Measurements from ENCODE around the gene TBC1D4.
"Not testable (repeated sequence)": the region's sequence is repeated elsewhere in the genome, so short reads cannot be mapped to it uniquely, and the experiment has no call there.

The TBC1D4 gene

DNA sequence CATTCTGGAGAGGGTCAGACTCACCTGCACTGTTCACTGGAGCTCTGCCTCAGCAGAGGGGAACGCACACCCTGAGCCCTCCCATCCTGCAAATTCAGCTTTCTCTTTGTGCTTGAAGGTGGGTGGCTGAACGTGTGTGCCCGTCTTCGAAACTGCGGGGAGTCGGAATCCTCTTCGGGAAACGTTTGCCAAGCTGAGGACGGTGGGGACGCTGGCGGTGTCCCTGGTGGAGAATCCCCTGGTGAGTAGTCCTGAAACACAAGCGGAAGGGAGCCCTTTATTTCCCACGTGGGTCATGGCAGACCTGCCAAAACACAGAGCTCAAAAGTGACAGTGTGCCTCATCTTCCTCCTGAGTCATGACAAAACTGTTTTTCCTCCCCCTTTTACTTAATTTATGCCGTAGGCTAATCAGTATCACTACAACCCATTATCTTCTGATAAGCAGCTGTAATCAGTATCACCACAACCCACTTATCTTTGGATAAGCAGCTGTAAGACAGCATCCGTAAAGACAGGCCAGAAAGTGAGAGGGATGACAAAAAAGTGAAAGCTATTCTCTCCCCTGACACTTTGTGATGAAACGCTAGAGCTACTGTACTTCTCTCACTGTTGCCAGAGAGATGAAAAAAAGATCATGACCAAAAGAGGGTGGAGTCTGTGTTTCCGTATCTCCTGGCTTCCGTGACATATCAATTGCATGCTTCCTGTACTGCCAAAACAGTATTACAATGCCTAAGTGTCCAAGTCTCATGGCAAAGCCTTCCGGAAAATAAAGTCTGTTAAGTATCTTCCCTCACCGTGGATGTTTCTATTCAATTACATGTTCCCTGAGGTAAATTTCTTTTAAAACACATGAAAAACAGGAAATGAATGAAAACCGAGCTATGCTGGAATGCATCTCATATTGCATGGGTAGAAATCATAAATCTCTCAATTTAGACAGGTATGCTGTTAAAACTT lies 155.5 kb downstream of the TBC1D4 start:
- DNase-seq (ENCODE audit: low read depth in 2 of 2), result peak in 1 of 2 donors; percentile 19

DNA sequence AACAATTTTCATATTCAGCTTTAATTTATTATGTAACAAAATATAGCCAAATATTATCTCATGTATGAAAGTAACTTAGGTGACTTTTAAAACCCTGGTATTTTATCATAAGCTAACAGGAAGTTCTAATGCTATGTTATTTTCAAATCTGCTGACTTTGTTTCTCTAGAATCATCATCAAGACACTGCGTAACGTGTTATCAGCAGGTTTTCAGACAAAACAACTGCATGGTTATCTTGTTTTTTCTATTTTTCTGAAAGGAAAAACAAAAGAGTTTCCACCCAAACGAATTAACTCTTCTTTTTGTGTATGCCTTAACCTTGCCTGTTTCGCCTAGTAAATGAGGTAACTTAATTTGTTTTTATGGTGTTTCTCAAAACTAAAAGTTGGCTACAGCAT lies 156.3 kb downstream of the TBC1D4 start:
- DNase-seq (ENCODE audit: low read depth in 2 of 2), result no peak

DNA sequence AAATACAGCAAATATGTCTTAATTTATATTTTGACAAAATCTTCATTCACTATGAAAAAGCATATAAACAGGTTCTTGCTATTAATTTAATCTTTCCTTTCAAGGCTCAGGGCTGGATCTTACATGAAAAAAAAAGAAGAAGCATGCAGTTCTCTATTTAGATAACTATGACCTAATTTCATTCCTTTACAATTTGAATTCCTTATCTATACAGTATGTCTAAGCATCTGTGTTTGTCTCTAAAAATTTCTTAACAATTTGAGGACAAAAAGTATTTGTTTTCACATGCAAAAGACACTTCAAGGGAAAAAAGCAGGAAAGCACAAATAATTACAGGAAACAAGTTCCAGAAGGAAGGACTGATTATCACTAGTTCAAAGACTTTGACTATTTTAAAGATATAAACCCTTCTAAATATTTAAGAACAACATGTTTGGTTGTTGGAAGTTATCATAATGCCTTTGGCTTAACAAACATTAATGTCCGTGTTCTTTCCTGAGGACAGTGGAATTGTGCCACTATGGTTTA lies 157.5 kb downstream of the TBC1D4 start:
- DNase-seq (ENCODE audit: low read depth in 2 of 2), result no peak

DNA sequence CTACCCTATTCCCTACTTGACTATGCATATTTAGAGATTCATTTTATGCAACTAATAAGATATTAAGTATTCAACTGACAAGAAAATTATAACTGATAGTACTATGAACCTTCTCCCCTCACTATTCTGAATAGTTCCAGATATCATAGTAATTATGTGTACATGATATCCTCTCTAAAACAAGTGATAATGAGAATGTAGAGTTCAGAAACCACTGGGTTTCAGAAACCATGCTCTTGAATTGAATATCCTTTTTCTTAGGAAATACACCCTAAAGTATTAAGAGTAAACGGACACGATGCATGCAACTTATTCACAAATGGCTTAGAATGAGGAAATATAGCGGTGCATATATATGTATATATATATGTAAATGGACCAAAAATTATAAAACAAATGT lies 160.9 kb downstream of the TBC1D4 start:
- no peak for DNase-seq (ENCODE audit: low read depth in 2 of 2)

DNA sequence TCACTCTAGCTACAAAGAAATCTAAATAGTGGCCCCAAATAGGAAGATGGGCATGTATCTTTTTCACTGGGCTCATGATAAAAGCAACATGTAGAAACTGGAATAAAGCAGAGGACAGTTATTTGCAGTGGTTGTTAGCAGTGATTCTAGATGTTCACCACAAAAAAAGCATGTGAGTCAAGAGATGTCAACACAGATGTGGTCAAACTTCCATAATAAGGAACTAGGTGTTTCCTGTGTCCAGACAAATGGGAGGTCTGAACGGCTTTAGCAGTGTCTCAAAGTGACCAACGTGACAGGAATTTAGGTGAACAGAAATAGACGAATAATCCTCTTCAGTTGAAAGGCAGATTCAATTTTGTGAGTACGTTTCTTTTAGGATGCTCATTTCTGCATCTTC lies 162.7 kb downstream of the TBC1D4 start:
- DNase-seq (ENCODE audit: low read depth in 2 of 2), result no peak

DNA sequence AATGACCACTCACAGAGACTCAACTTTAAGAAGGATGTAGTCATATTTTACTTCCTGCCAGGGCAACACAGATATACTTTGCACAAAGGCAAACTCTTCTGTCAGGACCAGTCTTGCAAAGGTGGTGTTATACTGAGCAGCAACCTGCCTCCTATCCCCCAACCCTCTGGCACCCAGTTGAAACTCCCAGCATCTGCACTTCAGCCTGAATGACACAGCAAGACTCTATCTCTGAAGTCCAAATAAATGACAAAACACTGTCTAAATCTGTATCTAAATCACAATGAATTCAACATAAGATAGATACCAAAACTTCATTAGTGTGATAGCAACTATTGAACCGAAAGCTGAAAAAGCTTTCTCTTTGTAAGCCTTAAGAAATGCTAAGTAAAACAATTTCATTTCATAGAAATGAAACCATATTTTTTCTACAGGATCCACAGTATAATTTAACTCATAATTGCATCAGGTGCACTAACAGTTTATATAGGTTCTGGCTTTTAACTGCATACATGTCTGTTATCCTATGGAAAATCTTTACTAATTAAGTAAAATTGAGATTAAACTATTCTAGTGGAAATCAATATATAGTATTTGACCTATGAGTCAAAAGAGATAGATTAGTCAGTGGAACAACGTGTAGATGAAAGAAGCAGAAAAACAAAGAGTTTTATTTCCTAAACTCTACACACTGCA lies 163.7 kb downstream of the TBC1D4 start:
- no peak for DNase-seq (ENCODE audit: low read depth in 2 of 2)

DNA sequence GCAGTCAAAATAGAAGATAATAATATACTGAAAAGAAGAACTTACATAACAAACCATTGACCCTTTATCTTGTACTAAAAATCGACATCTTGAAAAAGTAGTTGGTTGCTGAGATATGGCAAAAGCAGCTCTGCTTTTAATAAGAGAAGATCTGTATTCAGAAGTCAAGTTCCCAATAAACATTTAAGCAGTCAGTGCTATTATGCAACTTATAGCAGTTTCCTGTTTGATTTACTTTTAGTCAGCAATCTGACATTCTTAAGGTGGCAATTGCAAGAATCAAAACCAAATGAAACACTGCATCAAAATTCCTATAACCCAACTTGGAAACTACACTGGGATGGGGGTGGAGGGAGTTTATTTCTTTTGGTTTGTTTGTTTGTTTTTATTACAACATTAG lies 165.5 kb downstream of the TBC1D4 start:
- DNase-seq (ENCODE audit: low read depth in 2 of 2), result no peak

DNA sequence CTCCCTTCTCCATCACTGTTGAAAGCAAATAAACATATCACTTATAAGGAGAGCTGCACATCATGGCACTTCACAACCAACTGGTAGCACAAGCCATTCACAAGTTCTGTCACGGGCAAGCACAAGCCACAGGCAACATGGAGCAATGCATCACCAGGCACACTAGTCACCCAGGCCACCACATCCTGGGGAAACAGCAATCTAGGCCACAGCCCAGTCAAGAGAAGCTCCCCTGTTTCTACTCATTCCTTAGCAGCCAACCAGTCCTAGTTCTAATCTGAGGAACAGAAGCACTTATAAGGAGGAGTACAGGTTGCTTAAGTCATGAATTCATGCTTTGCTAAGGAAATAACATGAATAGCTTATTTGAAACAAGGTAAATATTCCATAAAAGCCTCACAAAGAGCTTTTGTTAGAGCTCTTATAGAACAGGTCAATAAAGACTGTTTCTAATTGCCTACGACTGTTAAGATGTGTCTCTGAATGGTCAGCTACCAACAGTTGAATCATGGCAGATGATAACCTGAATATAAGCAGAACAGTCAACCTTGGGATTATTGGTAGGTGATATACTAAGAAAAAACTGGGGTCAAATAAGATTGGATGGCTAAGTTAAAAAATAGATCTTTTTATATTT lies 169.0 kb downstream of the TBC1D4 start:
- DNase-seq (ENCODE audit: low read depth in 2 of 2), result no peak

DNA sequence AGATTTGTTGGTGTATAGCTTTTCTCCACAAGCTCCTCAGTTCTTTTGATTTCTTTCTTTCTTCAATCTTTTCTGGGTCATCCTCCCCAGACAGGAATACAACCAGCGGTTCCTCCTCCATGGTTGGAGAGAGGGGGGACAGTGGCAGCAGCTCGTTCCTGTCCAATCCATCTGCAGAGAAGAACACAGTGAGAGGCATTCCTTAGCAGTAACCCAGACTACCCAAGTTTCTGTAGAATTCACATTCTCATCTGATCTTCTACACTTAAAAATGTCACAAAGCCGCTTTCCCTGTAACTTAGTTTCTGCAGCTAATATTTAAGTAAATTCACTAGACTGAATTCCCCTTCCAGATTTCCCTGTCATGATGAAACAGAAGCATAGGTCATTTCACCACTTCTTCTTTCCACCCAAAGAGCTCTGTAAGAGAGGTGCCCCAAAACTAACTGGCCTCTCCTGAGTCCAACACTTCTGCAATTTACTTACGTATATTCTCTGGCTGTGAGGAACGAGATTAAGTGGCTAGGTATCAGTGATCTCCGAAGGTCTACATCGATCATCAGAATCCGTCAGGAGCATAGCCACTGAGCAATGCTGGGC lies 171.9 kb downstream of the TBC1D4 start:
- DNase-seq (ENCODE audit: low read depth in 2 of 2), result no peak

DNA sequence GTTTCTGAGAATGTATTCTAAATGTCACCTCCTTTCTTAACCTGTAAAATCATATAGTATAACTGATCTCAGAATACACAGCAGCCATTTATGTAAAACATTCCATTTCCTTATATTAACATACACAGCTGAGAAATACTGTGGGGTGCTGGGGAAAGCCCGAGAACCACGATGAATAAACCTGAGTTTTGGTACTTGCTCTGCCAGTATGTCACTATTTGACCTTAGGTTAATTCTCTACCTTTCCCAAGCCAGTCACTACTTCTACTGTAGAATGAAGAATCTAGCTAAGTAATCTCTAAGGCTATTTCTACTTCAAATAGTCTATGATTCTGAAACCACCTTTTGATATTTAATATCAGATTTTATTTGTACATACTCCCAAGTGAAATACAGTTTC lies 173.7 kb downstream of the TBC1D4 start:
- no peak for DNase-seq (ENCODE audit: low read depth in 2 of 2)

DNA sequence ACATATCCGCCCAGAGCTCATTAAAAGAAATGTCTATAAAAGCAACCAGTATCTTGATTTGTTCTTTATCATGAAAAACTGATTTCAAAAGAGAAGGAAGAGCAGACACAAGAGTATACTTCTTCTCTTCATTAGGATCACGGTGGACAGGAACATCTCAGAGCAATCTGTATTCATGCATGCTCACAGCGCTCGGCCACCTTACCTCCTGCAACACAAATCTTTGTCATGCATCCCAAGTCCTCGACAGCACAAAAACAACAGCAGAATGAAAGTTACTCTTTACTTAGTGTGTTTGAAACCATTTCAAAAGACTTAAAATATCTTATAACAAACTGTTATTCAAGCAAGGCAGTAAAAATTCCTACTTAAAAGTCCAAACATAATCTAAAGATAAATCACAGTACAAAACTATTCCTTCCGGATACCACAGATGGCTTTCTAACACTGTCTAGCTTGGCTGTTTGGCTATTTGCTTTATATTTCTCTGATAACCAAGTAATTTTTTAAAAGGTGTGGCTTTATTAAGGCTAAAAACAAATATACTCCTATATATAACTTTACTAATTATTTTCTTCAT lies 174.5 kb downstream of the TBC1D4 start:
- no peak for DNase-seq (ENCODE audit: low read depth in 2 of 2)

DNA sequence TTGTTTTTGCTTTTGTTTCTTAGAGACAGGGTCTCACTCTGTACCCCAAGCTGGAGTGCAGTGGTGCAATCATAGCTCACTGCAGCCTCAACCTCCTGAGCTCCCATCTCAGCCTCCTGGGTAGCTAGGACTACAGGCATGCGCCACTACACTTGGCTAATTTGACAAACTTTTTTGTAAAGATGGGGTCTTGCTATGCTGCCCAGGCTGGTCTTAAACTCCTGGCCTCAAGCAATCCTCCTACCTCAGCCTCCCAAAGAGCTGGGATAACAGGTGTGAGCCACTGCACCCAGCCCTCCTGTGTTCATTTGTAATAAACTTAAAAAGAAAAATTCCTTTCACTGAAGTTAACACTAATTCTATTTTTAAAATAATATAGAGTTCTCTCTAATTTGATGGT lies 175.0 kb downstream of the TBC1D4 start:
- DNase-seq (ENCODE audit: low read depth in 2 of 2), result not testable (repeated sequence)

DNA sequence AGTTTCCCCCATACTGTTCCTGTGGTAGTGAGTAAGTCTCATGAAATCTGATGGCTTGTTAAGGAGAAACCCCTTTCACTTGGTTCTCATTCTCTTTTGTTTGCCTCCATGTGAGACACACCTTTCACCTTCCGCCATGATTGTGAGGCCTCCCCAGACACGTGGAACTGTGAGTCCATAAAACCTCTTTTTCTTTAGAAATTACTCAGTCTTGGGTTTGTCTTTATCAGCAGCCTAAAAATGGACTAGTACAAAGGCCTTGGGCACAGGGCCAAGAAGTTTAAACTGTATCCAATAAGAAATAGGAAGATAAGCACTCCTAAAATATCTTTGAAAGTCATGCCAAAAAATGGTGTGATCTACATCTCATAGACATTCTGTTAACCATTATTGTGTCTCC lies 176.9 kb downstream of the TBC1D4 start:
- no peak for DNase-seq (ENCODE audit: low read depth in 2 of 2)

DNA sequence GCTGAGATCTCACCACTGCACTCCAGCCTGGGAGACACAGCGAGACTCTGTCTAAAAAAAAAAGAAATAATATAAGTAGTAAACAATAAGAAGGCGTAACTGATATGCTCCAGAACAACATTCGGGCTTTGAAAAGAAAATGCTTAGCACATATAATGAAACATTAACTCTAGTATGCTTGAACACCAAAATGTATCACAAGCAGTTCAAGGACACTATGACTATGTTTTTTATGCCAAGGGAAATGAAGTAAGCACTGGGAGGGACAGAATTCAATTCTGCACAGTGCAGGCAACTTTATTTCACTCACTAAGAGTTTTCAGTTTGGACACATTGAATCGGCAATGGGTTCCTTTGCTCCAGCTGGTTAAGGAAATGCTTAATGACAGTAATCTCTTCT lies 178.7 kb downstream of the TBC1D4 start:
- DNase-seq (ENCODE audit: low read depth in 2 of 2), result no peak

DNA sequence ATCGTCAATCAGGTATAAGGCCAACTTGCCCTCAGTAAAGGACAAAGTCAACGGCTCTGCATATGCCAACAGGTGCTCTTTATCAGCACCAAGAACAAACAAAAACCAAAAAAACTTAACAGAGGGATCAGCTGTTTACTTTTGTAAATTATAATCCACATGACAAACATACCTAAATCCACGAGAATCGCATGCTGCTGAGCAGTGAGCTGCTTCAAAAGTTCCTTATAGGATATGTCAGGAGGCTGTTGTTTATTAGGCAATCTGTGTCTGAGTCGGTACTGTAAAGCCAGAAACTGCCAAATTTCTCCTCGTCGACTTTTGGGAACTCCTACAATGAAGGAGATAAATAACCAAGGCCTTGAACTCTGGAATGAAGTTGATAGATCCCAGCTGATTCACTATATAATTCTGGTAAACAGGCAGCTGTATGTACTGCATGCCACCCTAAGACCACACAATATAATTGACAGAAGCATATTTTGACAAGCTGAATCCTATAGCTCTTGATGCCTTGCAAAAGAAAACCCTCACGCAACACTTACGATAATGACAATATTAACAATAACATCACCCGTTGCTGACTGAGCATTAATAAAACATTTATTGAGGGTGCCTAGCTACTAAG lies 179.8 kb downstream of the TBC1D4 start:
- no peak for DNase-seq (ENCODE audit: low read depth in 2 of 2)

DNA sequence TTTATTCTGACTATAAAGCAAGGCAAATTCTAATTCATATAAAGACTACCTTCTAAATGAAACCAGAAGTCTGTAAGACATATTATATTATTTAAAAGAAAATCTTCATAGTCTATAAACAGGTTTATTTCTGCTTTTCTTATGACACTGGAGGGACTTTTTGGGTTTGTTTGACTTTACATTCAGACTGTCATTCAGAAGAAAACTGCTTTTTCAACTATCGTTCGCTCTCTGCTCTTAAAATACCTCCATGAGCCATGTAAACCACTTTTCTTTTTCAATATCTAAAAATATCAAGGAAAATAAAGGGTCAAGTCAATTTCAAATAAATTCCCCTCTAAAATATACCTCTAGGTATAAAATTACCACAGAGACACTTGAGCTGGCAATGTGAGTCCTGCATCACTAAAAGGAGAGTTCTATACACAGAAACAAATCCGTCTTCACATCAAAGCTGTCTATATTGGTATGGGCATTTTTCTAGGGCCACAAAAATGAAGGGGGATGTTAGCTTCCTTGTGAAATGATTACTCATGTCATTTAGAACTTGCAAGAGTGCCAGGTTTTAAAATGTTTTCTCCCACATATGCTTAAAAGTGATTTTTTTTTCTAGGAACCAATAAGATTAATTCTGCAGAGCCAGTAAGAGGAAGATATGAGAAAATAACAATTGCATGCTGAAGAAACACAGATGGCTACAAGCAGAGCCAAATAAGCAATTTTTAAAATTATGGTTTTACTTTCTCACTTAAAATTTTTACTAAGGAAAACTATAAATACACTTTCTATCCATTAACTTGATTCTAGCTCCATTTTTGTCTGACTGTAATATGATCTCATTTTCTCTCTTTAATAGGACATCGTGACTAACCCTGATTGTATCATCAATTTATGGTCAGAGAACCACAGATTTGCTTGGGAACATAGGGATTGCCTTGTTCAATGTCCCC lies 181.8 kb downstream of the TBC1D4 start:
- no peak for DNase-seq (ENCODE audit: low read depth in 2 of 2)

DNA sequence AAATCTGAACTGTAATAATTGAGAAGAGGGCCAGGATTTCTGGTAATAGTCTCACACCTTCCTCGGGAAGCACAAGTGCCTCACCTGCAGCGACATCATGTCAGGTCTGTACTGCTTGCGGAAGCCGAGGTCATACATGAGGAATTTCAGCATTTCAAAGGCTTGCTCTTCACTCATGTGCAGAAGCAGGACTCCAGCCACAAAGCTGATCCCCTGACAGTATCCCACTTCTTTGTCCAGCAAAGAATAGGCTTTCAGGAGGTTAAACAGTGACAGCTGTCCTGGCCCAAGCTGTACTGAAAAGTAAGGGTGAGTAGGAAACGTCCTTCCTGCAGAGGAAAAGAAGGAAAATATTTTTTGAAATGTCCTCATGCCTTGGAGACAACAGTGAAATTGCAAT lies 182.7 kb downstream of the TBC1D4 start:
- no peak for DNase-seq (ENCODE audit: low read depth in 2 of 2)

DNA sequence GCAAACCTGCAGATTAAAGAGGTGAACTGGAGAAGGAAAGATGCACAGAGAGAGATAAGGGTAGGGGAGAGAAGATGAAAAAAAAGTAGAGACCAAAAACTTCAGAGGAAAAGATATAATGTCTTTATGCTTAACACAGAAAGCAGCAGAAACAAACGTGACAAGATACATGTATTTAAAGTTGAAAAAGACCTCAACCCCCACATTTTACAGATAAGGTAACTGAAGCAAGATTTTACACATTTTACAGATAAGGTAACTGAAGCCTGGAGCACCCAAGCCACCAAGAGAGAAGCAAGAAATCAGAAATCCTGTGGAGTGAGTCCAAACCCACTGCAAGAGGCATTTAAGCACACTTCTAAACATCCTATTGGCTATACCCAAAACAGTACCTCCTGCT lies 185.3 kb downstream of the TBC1D4 start:
- no peak for DNase-seq (ENCODE audit: low read depth in 2 of 2)

DNA sequence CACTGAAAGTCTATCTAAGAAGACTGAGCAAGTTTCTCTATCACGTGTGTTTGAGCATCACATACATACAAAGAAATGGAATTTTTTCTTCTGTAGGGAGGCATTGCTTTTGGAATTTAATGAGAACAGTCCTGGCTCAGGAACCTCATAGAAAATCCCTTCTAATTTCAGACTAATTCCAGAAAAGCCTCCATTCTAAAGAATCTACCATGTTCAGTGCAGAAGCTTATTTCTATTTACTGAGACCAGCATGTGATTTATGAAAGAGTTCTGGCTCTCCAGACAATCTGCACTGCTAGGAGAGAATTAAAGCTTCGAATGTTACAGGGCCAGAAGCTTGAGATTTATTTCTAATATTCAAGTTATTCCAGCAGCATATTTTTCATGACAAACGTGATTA lies 186.8 kb downstream of the TBC1D4 start:
- DNase-seq (ENCODE audit: low read depth in 2 of 2), result no peak

DNA sequence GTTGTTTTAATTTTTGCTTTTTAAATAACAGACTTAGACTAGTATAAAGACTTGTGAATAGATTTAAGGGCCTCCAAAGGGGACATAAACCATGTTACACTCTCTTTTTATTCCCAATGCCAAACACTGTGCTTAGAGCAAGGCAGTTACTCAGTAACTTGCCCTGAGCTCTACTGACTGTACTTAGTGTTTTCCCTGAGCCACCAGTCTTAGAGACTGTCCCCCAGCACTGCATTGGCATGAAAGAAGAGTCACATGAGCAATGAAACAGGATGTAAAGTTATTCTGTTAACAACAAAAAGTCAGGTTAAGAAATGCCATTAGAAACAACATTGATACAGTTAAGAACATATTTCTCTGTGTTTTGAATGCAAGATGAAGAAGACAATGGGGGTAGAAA lies 187.9 kb downstream of the TBC1D4 start:
- DNase-seq (ENCODE audit: low read depth in 2 of 2), result no peak

Data from stimulated activated CD8-positive, alpha-beta memory T cell treated with anti-CD3 and anti-CD28 coated beads, Interleukin-7, amount 100 ng/mL, for 1 hour (primary cell).